ENCODE measurements around the gene EXOC2.
"Not testable (repeated sequence)": the region's sequence is repeated elsewhere in the genome, so short reads cannot be mapped to it uniquely, and the experiment has no call there.

Gene EXOC2

DNA sequence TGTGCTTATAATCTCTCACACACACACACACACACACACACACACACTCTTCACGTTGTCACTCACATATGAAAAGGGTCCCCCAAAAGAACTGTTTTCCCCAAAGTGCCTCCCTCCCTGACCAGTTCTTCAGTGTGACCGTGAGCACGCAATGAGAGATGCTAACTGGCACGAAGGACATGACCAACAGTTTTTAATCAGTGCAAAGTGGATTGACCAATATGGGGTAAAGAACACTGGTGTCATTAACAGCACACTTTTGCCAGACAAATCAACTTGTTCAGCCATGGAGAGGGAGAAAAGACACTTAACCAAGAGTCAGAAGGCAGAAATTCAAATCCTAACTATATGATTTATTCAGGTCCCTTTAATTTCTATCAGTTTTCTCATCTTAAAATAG lies 15.0 kb downstream of the EXOC2 start:
- no peak overlapping the region for H3K27ac ChIP-seq
- no peak for TF ChIP-seq ZFX (IDR thresholded peaks at IDR 0.05)
- TF ChIP-seq, protein P1, sequence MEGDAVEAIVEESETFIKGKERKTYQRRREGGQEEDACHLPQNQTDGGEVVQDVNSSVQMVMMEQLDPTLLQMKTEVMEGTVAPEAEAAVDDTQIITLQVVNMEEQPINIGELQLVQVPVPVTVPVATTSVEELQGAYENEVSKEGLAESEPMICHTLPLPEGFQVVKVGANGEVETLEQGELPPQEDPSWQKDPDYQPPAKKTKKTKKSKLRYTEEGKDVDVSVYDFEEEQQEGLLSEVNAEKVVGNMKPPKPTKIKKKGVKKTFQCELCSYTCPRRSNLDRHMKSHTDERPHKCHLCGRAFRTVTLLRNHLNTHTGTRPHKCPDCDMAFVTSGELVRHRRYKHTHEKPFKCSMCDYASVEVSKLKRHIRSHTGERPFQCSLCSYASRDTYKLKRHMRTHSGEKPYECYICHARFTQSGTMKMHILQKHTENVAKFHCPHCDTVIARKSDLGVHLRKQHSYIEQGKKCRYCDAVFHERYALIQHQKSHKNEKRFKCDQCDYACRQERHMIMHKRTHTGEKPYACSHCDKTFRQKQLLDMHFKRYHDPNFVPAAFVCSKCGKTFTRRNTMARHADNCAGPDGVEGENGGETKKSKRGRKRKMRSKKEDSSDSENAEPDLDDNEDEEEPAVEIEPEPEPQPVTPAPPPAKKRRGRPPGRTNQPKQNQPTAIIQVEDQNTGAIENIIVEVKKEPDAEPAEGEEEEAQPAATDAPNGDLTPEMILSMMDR (conservative IDR thresholded peaks at IDR 0.05) = no peak

DNA sequence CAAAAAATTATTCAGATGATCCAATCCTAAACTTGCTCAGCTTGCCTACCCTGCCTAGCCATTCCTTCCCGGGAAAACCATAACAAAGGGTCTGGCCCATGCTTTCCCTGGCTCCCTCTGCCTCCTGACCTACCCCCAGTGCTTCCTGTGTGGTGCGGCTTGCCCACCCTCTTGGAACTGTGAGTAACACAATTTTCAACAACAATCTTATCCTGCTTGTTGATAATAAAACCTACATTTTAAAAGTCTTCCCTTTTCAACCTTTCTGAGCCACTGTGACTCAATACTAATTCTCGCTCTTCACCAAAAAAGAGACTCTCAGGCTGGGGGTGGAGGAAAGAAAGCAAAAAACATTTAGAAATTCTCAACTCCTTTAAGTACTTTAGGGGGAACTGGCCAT lies 18.0 kb downstream of the EXOC2 start:
- no peak for TF ChIP-seq ZFX (IDR thresholded peaks at IDR 0.05)
- H3K27ac ChIP-seq = no peak overlapping the region

DNA sequence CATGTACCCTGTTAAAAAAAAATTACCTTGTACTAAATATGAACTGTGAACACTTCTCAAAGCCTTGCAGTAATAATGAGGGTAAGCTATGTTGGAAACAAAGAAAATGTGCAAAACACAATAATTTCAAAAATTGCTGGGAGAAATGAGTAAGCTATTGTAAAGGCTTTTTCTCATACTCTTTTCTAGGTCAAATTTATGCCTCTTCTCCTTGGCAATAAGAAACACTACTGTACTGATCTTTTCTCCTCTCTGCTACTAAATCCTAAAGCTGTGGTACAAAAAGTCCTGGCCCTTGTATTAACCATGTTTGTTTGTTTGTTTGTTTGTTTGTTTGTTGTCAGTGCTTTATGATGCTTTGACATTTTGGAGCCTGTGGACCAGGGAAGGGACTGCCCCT lies 18.5 kb downstream of the EXOC2 start:
- no peak overlapping the region for H3K27ac ChIP-seq
- no peak for TF ChIP-seq ZFX (IDR thresholded peaks at IDR 0.05)

DNA sequence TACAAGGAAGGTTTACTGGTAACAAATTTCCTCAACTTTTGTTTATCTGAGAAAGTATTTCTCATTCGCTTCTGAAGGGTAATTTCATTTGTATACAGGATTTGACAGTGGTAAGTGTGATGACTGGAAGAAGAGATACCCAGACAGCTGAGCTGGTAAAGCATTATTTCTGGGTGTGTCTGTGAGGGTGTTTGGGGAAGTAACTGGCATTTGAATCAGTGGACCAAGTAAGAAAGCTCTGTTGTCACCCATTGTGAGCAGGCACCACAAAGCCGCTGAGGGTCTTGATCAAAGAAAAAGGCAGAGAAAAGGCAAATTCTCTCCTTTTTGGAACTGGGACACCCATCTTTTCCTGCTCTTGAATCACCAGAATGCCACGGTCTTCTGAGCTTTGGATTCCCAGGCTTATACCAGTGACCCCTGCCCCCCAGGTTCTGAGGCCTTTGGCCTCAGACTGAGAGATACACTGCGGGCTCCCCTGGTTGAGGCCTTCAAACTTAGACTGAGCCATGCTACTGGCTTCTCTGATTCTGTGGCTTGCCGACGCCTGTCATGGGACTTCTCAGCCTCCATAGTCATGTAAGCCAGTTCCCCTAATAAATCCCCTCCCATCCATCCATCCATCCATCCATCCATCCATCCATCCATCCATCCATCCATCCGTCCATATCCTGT lies 25.5 kb downstream of the EXOC2 start:
- H3K27ac ChIP-seq = no peak overlapping the region

DNA sequence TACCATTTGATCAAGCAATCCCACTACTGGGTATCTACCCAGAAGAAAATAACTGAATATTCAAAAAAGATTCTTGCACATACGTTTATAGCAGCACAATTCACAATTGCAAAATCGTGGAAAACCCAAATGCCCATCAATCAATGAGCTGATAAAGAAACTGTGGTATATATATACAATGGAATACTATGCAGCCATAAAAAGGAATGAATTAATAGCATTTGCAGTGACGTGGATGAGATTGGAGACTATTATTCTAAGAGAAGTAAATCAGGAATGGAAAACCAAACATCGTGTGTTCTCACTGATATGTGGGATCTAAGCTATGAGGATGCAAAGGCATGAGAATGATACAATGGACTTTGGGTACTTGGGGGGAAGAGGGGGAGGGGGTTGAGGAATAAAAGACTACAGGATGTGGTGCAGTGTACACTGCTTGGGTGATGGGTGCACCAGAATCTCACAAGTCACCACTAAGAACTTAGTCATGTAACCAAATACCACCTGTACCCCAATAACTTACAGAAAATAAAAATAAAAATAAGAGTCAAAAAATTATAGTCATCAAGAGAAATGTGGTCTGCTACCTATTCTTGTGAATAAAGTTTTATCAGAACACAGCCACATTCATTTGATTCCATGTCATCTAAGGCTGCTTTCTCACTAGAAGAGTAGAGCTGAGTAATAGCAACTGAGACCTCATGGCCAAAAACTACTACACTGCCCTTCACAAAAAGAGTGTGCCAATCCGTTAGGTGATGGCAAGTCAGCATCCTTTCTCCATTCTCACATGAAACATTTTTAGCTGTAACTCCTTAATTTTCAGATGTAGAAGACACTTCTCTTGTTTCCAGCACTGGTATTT lies 27.3 kb downstream of the EXOC2 start:
- H3K27ac ChIP-seq = no peak overlapping the region
- no peak for TF ChIP-seq ZFX (IDR thresholded peaks at IDR 0.05)

More for the DNA sequence above, 25.5 kb downstream of the EXOC2 start:
- TF ChIP-seq, protein P1 (conservative IDR thresholded peaks at IDR 0.05) = no peak
- no peak for TF ChIP-seq ZFX (IDR thresholded peaks at IDR 0.05)

DNA sequence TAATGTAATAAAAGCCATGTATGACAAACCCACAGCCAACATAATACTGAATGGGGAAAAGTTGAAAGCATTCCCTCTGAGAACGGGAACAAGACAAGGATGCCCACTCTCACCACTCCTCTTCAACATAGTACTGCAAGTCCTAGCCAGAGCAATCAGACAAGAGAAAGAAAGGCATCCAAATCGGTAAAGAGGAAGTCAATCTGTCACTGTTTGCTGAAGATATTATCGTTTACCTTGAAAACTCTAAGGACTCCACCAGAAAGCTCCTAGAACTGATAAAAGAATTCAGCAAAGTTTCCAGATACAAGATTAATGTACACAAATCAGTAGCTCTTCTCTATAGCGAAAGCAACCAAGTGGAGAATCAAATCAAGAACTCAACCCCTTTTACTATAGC lies 29.2 kb downstream of the EXOC2 start:
- H3K27ac ChIP-seq = not testable (repeated sequence)

DNA sequence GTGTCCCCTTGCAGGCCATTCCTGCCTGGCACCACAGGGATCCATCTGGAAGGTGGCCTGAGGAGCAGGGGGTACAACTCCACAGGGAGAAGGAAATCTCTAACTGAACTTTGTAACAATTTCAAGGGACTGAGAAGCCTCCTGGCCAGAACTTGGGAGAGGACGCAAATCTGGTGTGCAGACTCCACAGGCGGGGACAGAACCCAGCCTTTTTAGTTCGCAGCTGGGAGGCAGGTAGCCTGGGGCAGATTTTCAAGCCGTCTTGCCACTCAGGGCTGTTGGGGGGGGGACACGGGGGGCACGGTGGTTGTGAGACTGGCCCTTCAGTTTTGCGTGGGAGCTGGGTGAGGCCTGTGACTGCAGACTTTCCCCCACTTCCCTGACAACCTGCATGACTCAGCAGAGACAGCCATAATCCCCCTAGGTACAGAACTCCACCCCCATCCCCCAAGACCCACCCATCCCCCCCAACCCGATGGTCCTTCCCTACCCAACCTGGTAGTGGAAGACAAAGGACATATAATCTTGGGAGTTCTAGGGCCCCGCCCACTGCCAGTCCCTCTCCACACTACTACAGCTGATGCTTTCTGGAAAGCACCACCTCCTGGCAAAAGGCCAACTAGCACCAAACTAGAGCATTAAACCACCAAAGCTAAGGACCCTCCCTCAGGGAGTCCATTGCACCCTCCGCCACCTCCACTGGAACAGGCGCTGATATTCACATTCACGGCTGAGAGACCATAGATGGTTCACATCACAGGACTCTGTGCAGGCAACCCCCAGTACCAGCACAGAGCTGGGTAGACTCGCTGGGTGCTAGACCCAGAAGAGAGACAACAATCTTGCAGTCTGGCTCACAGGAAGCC lies 33.0 kb downstream of the EXOC2 start:
- no peak overlapping the region for H3K27ac ChIP-seq

DNA sequence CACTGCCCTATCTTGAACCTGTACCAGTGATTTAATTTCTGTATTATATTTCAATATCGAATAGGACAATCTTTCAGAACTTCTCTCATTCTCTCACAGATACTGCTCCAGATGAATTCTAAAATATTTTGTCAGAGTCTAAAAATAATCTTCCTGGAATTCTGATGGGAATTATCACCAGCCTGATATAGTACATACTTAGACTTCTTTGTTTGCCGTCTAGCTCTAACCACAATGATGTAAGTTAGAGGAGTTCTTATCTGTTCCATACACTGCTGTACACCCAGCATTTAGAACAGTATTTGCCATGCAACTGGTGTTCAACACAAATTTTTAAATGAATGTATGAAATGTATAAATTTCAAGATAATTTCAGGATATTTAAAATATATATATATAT lies 34.7 kb downstream of the EXOC2 start:
- no peak for TF ChIP-seq ZFX (IDR thresholded peaks at IDR 0.05)
- no peak overlapping the region for H3K27ac ChIP-seq

More for the DNA sequence above, 33.0 kb downstream of the EXOC2 start:
- no peak for TF ChIP-seq ZFX (IDR thresholded peaks at IDR 0.05)
- TF ChIP-seq, protein P1 (conservative IDR thresholded peaks at IDR 0.05) = no peak

DNA sequence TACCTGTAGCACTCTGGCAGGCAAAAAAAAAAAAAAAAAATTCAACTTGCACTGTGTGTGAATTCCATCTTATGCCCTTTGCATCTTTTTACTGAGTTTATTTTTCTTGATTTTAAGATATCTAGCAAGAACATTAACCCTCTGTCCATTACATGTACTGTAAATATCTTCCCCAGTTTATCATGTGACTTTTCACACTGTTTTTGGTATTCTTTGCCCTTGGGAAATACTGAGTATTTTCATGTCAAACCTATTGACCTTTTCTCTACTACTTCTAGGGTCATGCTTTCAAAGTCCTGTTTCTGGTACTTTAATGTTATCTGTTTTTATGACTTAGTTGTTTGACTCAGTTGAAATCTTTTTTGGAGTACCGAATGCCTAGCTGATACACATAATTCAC lies 35.2 kb downstream of the EXOC2 start:
- H3K27ac ChIP-seq = no peak overlapping the region
- TF ChIP-seq ZFX (IDR thresholded peaks at IDR 0.05) = no peak
- TF ChIP-seq, protein P1 (conservative IDR thresholded peaks at IDR 0.05) = no peak

Measured in C4-2B (cell line).